ENCODE data around the gene FBXL19.

The FBXL19 gene

DNA sequence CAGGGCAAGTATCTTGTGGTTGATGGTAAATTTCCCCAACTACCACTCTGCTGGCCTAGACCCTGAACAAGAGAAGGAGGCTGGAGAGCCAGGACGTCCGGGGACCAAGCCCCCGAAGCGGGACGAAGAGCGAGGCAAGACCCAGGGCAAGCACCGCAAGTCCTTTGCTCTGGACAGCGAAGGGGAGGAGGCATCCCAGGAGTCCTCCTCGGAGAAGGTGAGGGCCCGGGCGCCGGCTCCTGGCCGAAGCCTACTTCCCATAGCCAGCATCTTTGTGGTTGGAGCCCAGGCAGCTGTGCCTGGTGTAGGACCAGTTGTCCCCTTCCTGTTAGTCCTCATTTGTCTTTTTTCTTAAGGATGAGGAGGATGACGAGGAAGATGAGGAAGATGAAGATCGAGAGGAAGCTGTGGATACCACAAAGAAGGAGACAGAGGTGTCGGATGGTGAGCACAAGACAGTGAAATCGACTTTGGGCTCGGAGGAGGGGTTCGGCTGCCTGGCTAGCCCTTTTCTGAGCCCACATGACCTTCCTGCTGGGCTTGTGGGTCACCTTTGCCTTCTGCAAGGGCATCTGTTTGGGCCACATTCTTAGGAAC is 46.0 kb downstream of the FBXL19 start:
- no peak for DNase-seq

DNA sequence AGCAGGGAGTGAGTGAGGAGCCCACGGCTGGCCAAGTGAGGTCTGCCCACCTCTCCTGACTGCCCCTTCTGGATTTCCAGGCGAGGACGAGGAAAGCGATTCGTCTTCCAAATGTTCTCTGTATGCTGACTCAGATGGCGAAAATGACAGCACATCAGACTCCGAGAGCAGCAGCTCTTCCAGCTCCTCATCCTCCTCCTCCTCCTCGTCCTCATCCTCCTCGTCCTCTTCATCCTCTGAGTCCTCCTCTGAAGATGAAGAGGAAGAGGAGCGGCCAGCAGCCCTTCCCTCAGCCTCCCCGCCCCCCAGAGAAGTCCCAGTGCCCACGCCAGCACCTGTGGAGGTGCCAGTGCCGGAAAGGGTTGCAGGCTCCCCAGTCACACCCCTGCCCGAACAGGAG is 47.9 kb downstream of the FBXL19 start:
- DNase-seq = no peak

DNA sequence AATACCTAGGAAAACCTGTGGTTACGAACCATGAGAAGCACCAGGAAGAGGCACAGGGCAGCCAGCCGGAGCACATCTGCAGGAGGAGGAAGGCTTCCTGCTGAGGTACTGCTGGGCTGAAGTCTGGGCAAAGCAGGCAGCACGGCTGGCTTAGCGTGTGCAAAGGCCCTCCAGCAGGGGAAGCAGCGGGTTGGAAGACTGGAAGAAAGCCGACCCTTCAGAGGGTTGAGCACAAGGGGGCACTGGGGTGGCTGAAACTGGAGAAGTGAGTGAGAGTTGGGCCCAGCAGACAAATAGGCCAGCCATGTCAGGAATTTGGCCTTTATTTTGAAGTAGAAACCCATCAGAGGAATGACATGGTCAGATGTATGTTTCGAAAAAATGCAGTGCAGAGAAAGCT is 49.5 kb downstream of the FBXL19 start:
- DNase-seq = no peak

DNA sequence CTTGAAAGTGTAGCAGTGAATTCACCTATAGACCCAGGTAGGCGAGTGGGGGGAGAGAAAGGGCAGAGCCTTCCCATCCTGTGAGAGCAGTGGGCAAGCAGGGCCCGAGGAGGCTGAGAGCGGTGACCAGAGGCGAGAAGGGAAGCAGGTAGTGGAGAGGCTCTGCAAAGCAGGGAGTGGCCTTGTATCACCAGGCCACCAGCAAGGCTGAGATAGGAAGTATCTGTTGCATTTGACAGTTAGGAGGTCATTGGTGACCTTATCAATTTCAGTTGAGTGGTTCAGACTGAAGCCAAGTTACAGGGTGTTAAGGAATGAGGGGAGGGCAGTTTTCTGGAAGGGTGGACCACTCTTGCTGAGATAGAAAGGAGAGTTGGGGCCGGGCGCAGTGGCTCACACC is 51.0 kb downstream of the FBXL19 start:
- no peak for DNase-seq

DNA sequence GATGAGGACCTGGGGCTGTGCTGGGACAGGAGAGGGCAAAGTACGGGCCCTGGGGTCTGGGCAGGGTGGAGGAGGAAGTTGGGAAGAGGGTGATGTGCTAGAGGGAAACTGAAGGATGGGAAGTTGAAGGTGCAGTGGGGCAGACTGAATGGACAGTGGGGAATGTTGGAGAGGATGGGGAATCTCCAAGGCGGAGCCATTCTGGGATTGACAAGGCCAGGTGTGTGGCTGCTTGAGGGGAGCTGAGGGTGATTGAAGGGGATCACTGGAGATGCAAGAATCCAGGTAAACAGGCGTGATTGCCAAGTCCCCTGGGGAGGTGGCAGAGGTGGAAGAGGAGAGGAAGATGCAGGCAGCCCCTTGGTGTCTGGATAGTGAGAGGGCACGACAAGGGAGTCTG is 53.1 kb downstream of the FBXL19 start:
- no peak for DNase-seq

DNA sequence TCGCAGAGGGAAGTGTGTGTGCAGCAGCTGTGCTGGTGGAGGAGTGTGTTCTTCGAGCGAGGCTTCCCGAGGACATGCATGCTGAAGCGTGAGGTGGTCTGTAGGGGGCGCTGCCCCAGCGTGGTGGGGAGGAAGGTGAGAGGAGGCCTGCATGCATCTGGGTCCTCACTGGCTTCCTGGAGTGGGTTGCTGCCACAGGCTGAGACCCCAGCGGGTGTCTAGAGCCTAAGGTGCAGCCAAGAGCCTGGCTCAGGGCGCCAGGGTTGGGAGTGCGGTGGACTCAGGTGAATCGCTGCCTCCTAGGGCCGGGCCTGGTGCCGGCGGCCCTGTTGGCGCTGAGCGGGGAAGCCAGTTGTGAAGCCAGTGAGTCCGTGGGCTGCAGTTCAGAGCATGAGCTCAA is 54.1 kb downstream of the FBXL19 start:
- no peak for DNase-seq

DNA sequence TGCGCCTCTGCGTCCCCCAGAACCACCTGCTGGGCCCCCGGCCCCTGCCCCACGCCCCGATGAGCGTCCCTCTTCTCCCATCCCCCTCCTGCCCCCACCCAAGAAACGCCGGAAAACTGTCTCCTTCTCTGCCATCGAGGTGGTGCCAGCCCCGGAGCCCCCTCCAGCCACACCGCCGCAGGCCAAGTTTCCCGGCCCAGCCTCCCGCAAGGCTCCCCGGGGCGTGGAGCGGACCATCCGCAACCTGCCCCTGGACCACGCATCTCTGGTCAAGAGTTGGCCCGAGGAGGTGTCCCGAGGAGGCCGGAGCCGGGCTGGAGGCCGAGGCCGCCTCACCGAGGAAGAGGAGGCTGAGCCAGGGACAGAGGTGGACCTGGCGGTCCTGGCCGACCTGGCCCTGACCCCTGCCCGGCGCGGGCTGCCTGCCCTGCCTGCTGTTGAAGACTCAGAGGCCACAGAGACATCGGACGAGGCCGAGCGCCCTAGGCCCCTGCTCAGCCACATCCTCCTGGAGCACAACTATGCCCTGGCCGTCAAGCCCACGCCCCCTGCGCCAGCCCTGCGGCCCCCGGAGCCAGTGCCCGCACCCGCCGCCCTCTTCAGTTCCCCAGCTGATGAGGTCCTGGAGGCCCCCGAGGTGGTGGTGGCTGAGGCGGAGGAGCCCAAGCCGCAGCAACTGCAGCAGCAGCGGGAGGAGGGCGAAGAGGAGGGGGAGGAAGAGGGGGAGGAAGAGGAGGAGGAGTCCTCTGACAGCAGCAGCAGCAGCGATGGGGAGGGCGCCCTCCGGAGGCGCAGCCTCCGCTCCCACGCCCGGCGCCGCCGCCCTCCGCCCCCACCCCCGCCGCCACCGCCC is 56.0 kb downstream of the FBXL19 start:
- DNase-seq = no peak

DNA sequence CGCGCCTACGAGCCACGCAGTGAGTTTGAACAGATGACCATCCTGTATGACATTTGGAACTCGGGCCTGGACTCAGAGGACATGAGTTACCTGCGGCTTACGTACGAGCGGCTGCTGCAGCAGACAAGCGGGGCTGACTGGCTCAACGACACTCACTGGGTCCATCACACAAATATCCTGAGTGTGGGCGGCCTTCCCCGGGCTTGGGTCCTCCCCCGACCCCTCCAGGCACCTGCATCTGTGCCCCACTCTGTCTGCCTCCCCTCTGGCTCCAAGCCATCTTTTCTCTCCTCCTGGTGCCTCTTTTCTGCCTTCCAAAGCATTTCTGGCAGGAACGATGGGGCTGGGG is 56.6 kb downstream of the FBXL19 start:
- DNase-seq = no peak

DNA sequence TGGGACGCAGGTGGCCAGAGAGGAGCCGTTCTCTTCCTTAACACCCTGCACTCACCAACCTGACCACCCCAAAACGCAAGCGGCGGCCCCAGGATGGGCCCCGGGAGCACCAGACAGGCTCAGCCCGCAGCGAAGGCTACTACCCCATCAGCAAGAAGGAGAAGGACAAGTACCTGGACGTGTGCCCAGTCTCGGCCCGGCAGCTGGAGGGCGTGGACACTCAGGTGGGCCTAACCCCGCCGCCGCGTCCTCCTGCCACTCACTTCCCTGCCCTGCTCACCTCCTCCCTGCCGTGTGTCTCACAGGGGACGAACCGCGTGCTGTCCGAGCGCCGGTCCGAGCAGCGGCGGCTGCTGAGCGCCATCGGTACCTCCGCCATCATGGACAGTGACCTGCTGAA is 57.1 kb downstream of the FBXL19 start:
- DNase-seq = no peak

DNA sequence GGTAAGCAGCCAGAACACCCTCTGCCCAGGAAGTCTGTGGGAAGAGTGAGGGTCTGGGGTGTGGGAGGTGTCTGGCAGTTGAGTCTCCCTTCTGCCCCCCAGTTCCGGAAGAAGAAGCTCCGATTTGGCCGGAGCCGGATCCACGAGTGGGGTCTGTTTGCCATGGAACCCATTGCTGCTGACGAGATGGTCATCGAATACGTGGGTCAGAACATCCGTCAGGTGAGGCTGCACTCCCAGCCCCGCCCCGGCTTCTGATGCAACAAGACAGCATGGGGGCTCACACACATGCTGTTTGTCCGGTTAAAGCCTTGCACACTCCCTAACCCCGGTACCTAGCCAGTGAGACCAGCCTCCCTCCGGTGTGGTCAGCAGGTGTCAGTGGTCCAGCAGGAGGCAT is 57.6 kb downstream of the FBXL19 start:
- DNase-seq = no peak

DNA sequence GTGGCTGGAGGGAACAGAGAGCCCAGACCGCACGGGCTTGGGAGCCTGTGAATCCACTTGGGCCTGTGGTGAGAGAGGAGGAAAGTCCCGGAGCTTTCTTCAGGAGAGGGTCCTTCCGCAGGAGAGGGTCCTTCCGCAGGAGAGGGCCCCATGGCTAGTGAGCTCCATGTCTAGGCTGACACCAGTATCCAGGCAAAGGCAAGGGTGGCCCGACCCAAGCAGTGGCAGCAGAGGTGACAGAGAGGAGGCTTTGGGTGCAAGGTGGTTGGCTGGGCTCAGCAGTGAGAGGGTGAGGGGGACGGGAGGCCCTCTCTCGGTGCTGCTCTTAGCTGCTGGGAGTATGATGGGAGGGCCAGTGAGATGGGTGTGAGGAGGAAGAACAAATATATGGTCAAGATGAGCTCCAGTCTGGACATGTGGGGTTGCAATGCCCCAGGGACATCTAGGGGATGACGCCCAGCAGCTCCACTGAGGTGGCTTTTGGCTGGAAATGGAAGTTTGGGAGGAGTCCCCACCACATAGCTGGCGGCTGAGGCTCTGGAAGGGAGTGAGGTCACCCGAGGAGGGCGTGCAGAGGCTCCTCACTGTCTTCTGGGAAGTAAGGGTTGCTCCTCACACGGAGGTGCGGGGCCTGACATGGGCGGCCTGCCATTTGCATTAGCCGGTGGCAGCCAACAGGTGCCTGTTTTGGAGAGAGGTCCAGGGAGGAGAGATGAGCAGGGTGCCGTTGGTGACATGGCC is 59.3 kb downstream of the FBXL19 start:
- DNase-seq = no peak

DNA sequence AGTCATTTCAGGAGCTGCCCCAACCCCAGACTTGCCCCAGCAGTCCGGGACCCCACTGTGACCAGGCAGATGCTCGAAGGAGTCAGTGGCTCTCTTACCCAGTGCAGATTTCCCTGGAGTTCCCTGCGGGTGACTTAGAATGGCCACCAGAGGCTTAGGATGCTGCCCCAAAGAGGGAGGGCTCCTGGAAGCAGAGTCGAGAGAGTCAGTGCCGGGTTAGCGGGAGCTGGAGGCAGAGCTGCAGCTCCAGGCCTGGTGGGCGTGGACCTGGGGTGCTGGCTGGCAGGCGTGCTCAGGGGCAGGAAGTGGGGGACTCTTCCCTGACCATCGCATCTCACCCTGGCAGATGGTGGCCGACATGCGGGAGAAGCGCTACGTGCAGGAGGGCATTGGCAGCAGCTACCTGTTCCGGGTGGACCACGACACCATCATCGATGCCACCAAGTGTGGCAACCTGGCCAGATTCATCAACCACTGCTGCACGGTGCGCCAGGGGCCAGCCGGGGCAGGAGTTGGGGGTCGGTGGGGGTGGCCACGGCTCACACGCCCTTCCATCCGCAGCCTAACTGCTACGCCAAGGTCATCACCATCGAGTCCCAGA is 60.0 kb downstream of the FBXL19 start:
- DNase-seq = no peak

DNA sequence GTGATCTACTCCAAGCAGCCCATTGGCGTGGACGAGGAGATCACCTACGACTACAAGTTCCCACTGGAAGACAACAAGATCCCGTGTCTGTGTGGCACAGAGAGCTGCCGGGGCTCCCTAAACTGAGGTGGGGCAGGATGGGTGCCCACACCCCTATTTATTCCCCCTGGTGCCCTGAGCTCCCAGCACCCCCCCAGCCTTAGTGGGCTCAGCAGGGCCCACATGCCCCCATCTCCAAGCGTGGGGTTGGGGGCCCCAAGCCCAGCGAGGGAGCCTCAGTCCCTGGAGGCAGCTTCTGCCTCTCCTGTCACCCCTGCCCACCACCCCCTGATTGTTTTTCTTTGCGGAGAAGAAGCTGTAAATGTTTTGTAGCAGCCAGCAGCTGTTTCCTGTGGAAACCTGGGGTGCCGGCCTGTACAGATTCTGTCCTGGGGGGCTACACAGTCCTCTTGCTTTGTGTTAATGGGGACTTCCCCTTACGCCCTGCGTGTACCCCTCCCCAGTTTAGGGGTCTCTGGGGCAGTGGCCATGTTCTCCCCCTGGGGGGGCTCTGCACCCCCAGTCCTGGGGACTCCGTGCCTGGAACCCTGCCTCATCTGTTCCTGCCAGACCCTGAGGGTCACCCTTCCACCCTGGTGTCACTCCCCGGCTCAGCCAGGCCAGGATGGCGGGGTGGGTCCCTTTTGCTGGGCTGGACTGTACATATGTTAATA is 60.7 kb downstream of the FBXL19 start:
- DNase-seq = no peak

DNA sequence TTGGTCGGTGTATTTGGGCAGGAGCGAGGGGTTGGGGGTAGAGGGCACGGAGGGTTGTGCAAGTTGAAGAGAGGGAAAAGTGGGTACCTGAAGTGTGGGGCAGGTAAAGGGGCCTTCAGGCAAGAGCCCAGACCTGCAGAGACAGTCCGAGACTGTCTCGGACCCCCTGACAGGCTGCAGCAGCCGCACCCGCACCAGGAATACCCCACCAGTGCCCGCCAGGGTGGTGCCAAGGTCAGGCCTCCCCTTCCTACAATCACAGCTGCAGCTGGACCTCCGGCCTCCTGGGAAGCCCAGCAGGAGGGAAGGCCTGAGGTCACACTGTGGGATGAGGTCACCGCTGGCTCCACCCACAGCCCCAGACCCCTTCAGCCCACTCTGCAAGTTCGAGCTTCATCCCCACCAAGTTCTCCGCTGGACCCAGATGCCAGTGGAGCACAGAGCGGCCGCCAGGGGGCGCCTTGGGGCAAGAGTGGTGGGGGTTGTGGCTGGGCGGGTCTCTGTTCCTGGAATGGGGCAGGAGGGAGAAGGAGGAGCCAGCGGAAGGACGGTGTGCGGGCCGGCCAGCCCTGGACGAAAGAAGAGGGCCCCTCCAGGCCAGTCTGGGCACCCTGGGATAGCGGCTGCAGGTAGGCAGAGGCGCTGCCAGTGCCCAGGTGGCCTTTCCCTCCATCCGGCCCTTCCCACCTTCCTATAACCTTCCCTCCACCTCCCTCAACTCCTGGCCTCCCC is 61.5 kb downstream of the FBXL19 start, which contains the start of gene HSD3B7:
HSD3B7 (plus strand) TSS at position 539 of the 732 bp plus-strand sequence. CDS start 452 bp downstream, outside the sequence.
- DNase-seq = peak; percentile 90

DNA sequence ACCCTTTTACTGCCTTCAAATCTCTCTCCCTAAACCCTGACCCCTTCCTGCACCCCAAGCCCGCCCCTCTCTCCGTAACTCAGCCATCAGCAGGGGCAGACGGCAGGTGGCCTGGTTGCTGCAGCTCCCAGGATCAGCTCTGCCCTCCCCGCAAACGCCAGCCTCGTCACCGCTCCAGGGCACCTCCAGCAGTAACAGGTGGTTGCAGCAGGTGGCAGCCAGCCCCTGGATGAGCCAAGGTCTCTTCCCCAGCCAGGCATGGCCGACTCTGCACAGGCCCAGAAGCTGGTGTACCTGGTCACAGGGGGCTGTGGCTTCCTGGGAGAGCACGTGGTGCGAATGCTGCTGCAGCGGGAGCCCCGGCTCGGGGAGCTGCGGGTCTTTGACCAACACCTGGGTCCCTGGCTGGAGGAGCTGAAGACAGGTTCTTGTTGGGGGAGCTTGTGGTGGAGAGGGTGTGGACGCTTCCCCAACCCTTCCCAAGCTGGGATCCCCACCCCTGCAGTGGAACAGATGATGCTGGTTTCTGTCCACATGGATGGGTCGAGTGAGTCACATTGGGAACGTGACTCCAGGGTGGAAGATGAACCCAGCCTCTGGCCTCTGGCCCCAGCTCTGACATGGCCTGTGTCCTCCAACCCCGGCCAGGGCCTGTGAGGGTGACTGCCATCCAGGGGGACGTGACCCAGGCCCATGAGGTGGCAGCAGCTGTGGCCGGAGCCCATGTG is 62.2 kb downstream of the FBXL19 start:
- peak; percentile 93 for DNase-seq

DNA sequence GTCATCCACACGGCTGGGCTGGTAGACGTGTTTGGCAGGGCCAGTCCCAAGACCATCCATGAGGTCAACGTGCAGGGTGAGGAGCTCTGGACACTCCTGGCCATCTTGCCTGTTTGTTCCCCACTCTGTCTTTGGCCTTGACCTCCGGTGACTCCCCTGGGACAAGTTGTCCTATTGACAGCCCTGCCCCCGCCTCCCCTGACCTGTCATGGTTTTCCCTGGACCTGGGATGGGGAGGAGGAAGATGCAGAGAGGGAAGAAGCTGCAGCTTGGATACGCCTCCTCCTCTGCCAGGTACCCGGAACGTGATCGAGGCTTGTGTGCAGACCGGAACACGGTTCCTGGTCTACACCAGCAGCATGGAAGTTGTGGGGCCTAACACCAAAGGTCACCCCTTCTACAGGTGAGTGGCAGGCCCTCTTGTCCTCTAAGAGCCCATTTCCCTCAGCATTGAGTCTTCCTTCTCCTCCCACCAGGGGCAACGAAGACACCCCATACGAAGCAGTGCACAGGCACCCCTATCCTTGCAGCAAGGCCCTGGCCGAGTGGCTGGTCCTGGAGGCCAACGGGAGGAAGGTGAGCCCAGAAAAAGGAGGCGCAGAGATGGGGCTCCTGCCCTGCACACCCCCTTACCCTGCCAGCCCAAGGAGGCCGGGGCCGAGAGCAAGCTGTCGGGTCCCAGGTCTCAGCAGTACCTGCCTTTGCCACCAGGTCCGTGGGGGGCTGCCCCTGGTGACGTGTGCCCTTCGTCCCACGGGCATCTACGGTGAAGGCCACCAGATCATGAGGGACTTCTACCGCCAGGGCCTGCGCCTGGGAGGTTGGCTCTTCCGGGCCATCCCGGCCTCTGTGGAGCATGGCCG is 63.0 kb downstream of the FBXL19 start:
- no peak for DNase-seq

DNA sequence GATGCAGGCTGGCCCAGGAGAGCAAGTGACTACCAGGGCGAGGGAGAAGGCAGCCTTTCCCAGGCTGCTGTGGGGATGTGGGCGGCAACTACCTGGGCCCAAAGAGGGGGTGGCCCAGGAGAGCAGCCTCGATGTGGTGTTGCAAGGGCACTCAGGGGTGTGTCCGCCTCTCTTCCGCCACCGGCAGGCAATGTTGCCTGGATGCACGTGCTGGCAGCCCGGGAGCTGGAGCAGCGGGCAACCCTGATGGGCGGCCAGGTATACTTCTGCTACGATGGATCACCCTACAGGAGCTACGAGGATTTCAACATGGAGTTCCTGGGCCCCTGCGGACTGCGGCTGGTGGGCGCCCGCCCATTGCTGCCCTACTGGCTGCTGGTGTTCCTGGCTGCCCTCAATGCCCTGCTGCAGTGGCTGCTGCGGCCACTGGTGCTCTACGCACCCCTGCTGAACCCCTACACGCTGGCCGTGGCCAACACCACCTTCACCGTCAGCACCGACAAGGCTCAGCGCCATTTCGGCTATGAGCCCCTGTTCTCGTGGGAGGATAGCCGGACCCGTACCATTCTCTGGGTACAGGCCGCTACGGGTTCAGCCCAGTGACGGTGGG is 64.3 kb downstream of the FBXL19 start:
- no peak for DNase-seq

DNA sequence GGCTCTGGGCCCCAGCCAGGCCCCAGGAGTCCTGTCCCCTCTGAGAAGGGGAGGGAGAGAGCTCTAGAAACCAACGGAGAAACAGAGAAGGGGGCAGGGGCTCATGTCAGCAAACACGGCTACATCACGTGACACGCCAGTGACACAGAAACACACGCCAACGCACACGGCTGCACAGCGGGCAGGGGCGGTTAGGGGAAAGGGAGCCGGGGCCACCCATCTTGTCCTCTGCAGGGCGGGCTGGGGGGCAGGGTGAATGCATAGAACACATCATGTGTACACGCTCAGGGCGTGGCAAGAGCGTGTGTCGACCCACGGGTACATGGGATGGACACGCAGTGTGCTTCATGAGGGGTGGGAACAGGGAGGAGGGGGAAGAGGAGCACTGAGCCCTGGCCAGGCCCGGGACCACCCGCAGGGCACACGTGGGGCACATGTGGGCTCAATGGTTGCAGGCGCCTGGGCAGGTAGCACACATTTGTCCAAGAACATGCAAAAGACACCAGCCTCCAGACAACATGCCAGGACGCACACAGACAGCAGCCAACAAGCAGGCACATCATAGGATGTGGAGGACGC is 66.2 kb downstream of the FBXL19 start:
- no peak for DNase-seq

DNA sequence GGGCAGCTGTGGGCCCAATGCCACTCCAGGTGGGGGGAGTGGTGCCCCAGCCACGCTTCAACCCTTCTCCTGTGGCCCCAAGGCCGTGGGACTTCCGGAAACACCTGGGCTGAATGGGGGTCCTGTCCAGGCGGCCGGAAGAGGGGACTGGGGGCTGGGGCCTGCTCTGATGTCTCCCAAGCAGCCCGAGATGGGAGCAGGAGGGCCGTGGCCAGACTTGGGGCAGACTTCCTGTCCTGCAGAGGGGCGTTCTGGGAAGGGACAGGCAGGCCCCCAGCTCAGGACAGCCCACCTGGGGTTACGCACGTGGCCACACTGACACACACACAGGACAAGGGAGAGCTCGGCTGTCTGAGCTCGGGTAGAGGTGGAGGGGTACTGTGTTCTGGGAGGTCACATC is 66.7 kb downstream of the FBXL19 start:
- DNase-seq = no peak

DNA sequence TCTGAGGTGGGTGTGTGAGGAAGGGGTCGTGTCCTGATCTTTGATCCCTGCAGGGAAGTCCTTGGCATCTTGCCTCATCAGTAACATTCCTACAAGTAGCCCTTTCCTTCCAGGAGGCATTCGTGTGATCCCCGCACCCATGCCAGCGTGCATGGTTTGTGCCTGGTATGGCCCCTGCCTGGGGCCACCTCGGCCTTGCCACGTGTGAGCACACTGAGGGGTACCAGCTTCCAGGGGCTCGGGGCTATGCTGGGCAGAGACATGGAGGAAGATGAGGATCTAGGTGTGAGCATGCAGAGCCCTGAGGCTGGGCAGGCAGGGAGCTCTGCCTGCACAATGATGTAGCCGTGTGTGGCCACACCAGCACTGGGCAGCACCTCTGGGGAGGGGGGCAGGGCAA is 67.7 kb downstream of the FBXL19 start:
- DNase-seq = no peak
